ENCODE results near the gene COL25A1. TPM values are rescaled to one million over a fixed set of nuclear protein-coding genes. Genes with fewer than 3 reads are reported as not detected.
"Not testable (repeated sequence)": the region's sequence is repeated elsewhere in the genome, so short reads cannot be mapped to it uniquely, and the experiment has no call there.

Gene COL25A1
- total RNA-seq, 2 experiments from 2014 or later = not detected

DNA sequence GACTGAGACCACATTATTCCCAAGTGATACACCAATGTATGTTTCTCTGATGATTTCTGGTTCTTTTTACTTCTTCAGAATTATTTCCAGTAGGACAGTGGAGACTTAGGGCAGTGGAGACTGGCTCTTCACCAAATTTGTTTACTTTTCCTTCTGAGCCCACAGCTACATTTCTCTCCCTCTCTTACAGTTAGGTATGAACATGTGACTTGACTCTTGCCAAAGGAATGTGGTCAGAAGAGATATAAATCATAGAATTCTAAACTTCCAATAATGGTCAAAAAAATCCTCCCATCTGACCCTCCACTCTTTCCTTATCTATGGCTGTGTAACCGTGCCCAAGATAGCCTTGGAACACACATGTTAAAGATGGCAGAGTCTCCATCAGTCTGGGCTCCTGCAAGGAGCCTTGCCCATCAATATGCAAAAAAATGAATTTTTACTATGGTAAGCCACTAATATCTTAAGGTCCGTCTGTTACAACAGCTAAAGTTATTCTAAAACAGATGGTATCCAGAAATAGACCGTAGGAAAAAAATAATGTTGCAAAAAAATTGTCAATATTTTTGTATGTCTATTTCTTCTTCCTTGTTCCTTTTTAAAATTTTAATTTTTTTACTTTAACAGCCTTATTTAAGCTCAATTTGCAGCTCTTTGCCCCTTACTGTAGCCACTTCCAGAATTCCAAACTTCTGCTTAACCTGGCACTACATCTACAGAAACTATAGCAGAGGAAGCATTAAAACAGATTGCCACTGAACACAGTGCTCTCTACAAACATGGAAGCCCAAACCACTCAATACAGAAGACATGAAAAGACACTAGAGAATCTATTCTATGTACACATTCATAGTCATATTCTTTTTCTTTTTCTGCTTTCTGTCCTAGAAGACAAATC lies 260.7 kb downstream of the COL25A1 start:
- no peak for DNase-seq
- no peaks in the 10 kb centered on the region for H3K9me3 Mint-ChIP-seq (ENCODE audit: low read depth)
- peaks cover 2% of the 10 kb centered on the region for H3K4me1 Mint-ChIP-seq
- intact Hi-C loops (cut with DNase I, micrococcal nuclease) = no loop called here
- H3K36me3 Mint-ChIP-seq (ENCODE audit: low read depth) = no peaks in the 10 kb centered on the region
- no peak overlapping the region for H3K4me3 Mint-ChIP-seq
- ChIA-PET CTCF (no interaction called here), POLR2A (no interaction called here)
- no peak for ATAC-seq
- no peak overlapping the region for H3K27ac Mint-ChIP-seq
- H3K27me3 Mint-ChIP-seq = peaks cover 7% of the 10 kb centered on the region

GRCh38 chr4:109040441-109040840 lies 262.0 kb downstream of the COL25A1 start:
- POLR2A ChIA-PET = no interaction called here
- Mint-ChIP-seq H3K4me3 (no peak overlapping the region), H3K9me3 (ENCODE audit: low read depth) (no peaks in the 10 kb centered on the region), H3K36me3 (ENCODE audit: low read depth) (no peaks in the 10 kb centered on the region), H3K4me1 (no peaks in the 10 kb centered on the region), H3K27me3 (peaks cover 7% of the 10 kb centered on the region), H3K27ac (no peak overlapping the region)
- intact Hi-C loops (cut with DNase I, micrococcal nuclease) = no loop called here
- CTCF ChIA-PET = no interaction called here
- DNase-seq (no peak), ATAC-seq (no peak)

DNA sequence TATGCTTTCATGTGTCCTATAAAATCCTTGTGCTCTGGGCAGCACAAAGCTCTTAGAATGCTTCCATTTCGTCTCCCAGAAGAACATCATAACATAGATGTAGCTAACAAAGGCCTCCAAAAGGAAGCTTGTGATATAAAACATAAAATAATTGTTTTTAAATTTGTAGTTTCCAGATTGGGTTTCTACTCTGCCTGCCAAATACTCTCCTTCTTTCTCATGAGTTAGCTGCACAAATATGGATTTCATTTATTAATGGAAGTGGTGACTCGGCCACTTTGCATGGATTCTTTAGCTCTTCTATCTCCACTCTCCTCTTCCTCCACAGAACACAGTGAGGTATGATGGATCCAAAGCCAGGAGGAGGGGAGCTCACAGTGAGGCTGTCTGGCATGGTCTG lies 265.4 kb downstream of the COL25A1 start:
- Mint-ChIP-seq H3K36me3 (ENCODE audit: low read depth) (no peaks in the 10 kb centered on the region), H3K27ac (no peak overlapping the region), H3K9me3 (ENCODE audit: low read depth) (no peaks in the 10 kb centered on the region), H3K4me3 (no peak overlapping the region), H3K4me1 (no peaks in the 10 kb centered on the region), H3K27me3 (peaks cover 3% of the 10 kb centered on the region)
- ATAC-seq = no peak
- intact Hi-C loops (cut with DNase I, micrococcal nuclease) = no loop called here
- ChIA-PET POLR2A (no interaction called here), CTCF (interaction anchor here (0.9 to 1.2 kb wide), 2 partner anchors 11 to 12 kb away, joined by 3 read pairs; no protein-coding TSS in a partner anchor)
- no peak for DNase-seq

- Mint-ChIP-seq H3K4me3 (no peak overlapping the region), H3K9me3 (ENCODE audit: low read depth) (no peaks in the 10 kb centered on the region), H3K4me1 (no peaks in the 10 kb centered on the region), H3K36me3 (ENCODE audit: low read depth) (no peaks in the 10 kb centered on the region), H3K27ac (no peak overlapping the region), H3K27me3 (peaks cover 3% of the 10 kb centered on the region)
- intact Hi-C loops (cut with DNase I, micrococcal nuclease) = no loop called here
- no peak for DNase-seq
- ChIA-PET CTCF (no interaction called here), POLR2A (no interaction called here)
- ATAC-seq = no peak
Measured at GRCh38 chr4:109033993-109034392, 268.5 kb downstream of the COL25A1 start.

DNA sequence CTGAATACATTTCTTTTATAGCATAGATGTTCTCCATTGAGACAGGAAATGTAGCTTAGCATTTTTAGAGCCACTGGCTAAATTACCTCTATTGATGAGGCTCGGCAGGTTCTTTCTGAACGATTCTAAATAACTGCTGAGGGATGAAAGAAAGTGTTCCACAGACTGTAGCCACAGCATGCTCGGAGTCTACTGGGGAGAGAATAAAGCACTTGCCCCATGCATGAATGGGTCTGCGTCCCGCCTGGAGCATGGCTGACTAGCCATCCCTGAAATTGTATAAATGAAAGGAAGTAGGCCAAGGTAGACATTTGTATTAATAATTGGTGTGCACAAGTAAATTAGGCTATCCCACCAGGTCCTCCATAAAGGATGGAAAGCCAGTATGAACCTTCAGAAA lies 269.8 kb downstream of the COL25A1 start:
- CTCF ChIA-PET = no interaction called here
- peaks cover 3% of the 10 kb centered on the region for H3K27me3 Mint-ChIP-seq

GRCh38 chr4:109029987-109030386 lies 272.5 kb downstream of the COL25A1 start:
- intact Hi-C loops (cut with DNase I, micrococcal nuclease) = no loop called here
- H3K27me3 Mint-ChIP-seq = no peaks in the 10 kb centered on the region
- ATAC-seq = no peak
- no peak overlapping the region for H3K27ac Mint-ChIP-seq
- H3K4me3 Mint-ChIP-seq = no peak overlapping the region
- POLR2A ChIA-PET = no interaction called here
- CTCF ChIA-PET = no interaction called here
- no peaks in the 10 kb centered on the region for H3K9me3 Mint-ChIP-seq (ENCODE audit: low read depth)
- no peaks in the 10 kb centered on the region for H3K36me3 Mint-ChIP-seq (ENCODE audit: low read depth)
- DNase-seq = no peak
- H3K4me1 Mint-ChIP-seq = no peaks in the 10 kb centered on the region

More for the DNA sequence above, 269.8 kb downstream of the COL25A1 start:
- Mint-ChIP-seq H3K27ac (no peak overlapping the region), H3K9me3 (ENCODE audit: low read depth) (no peaks in the 10 kb centered on the region), H3K36me3 (ENCODE audit: low read depth) (no peaks in the 10 kb centered on the region), H3K4me1 (no peaks in the 10 kb centered on the region), H3K4me3 (no peak overlapping the region)
- DNase-seq (no peak), ATAC-seq (no peak)
- intact Hi-C loops (cut with DNase I, micrococcal nuclease) = no loop called here
- POLR2A ChIA-PET = no interaction called here

- no peaks in the 10 kb centered on the region for H3K27me3 Mint-ChIP-seq
- H3K36me3 Mint-ChIP-seq (ENCODE audit: low read depth) = no peaks in the 10 kb centered on the region
- peaks cover 4% of the 10 kb centered on the region for H3K9me3 Mint-ChIP-seq (ENCODE audit: low read depth)
- ATAC-seq (no peak), DNase-seq (no peak)
- ChIA-PET CTCF (no interaction called here), POLR2A (no interaction called here)
- no peak overlapping the region for H3K27ac Mint-ChIP-seq
- no peaks in the 10 kb centered on the region for H3K4me1 Mint-ChIP-seq
- no peak overlapping the region for H3K4me3 Mint-ChIP-seq
- intact Hi-C loops (cut with DNase I, micrococcal nuclease) = no loop called here
Measured at GRCh38 chr4:109027016-109027500, 275.4 kb downstream of the COL25A1 start.

DNA sequence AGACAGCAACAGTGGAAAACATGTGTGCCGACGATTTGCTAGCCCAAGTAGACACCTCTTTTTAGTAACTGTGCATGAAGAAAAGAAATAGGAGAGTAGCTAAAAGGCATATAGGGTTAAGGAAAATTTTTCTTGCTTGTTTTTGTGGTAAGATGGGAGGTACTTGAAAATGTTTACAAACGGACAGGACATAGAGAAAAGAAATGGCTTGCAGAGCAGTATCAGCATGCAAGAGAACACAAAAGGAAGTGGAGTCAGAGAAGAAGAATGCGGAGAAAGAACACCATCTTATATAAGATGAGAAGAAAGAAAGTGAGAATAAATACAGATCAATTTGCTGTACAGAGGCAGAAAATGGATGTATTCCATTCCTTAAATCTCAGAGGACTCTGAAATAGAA lies 275.9 kb downstream of the COL25A1 start:
- intact Hi-C loops (cut with DNase I, micrococcal nuclease) = no loop called here
- CTCF ChIA-PET = interaction anchor here (1.0 kb wide), 1 partner anchor 10 kb away, joined by 3 read pairs; no protein-coding TSS in a partner anchor
- no peak overlapping the region for H3K27ac Mint-ChIP-seq
- H3K36me3 Mint-ChIP-seq (ENCODE audit: low read depth) = no peaks in the 10 kb centered on the region
- no peak for DNase-seq
- H3K27me3 Mint-ChIP-seq = no peaks in the 10 kb centered on the region
- ATAC-seq = no peak
- POLR2A ChIA-PET = no interaction called here
- H3K4me1 Mint-ChIP-seq = no peaks in the 10 kb centered on the region
- no peak overlapping the region for H3K4me3 Mint-ChIP-seq
- H3K9me3 Mint-ChIP-seq (ENCODE audit: low read depth) = peaks cover 7% of the 10 kb centered on the region

- Mint-ChIP-seq H3K27ac (no peak overlapping the region), H3K9me3 (ENCODE audit: low read depth) (peaks cover 10% of the 10 kb centered on the region), H3K4me3 (no peak overlapping the region), H3K4me1 (no peaks in the 10 kb centered on the region), H3K36me3 (ENCODE audit: low read depth) (no peaks in the 10 kb centered on the region), H3K27me3 (no peaks in the 10 kb centered on the region)
- ATAC-seq = no peak
- intact Hi-C loops (cut with DNase I, micrococcal nuclease) = no loop called here
- ChIA-PET CTCF (interaction anchor here (0.6 to 1.0 kb wide), 3 partner anchors 11 to 29 kb away, joined by 3 to 4 read pairs (median 3); no protein-coding TSS in a partner anchor), POLR2A (interaction anchor here (0.8 kb wide), 1 partner anchor 10 kb away, joined by 3 read pairs; no protein-coding TSS in a partner anchor)
- DNase-seq = no peak
Measured at GRCh38 chr4:109025471-109026076, 276.9 kb downstream of the COL25A1 start.

- intact Hi-C loops (cut with DNase I, micrococcal nuclease) = no loop called here
- CTCF ChIA-PET = no interaction called here
- ATAC-seq = no peak
- Mint-ChIP-seq H3K27me3 (no peaks in the 10 kb centered on the region), H3K4me3 (no peak overlapping the region), H3K36me3 (ENCODE audit: low read depth) (no peaks in the 10 kb centered on the region), H3K27ac (no peak overlapping the region), H3K4me1 (no peaks in the 10 kb centered on the region), H3K9me3 (ENCODE audit: low read depth) (peaks cover 10% of the 10 kb centered on the region)
- DNase-seq = no peak
- POLR2A ChIA-PET = no interaction called here
Measured at GRCh38 chr4:109022961-109023360, 279.5 kb downstream of the COL25A1 start.

DNA sequence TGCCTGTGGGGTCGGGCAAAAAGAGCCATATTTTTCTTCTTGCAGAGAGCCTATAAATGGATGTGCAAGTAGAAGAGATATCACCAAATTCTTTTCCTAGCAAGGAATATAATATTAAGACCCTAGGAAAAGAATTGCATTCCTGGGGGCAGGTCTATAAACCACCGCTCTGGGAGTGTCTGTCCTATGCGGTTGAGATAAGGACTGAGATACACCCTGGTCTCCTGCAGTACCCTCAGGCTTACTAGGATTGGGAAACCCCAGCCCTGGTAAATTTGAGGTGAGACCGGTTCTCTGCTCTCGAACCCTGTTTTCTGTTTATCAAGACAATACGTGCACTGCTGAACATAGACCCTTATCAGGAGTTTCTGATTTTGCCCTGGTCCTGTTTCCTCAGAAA lies 280.8 kb downstream of the COL25A1 start:
- H3K9me3 Mint-ChIP-seq (ENCODE audit: low read depth) = peaks cover 11% of the 10 kb centered on the region
- DNase-seq; ATAC-seq; H3K36me3 Mint-ChIP-seq (ENCODE audit: low read depth); H3K27ac Mint-ChIP-seq; H3K27me3 Mint-ChIP-seq; CTCF ChIA-PET; intact Hi-C loops (cut with DNase I, micrococcal nuclease); H3K4me1 Mint-ChIP-seq; POLR2A ChIA-PET; H3K4me3 Mint-ChIP-seq: not testable (repeated sequence)

DNA sequence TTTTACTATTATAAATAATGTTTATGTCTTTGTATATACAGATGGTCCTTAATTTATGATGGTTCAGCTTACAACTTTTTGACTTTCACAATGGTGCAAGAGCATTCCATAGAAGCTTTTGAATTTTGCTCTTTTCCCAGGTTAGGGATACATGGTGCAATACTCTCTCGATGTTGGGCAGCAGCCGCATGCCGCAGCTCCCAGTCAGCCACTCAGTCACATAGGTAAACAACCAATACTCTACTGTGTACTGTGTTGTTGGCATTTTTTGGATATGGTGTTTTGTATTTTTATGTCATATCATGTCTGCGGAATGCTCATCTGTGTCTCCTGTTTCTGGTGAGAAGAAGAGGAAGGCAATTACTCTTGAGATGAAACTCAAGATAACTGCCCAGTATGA lies 281.6 kb downstream of the COL25A1 start:
- no peaks in the 10 kb centered on the region for H3K27me3 Mint-ChIP-seq
- DNase-seq (no peak), ATAC-seq (no peak)
- ChIA-PET POLR2A (no interaction called here), CTCF (no interaction called here)
- no peak overlapping the region for H3K27ac Mint-ChIP-seq
- H3K36me3 Mint-ChIP-seq (ENCODE audit: low read depth) = no peaks in the 10 kb centered on the region
- H3K9me3 Mint-ChIP-seq (ENCODE audit: low read depth) = peaks cover 16% of the 10 kb centered on the region
- H3K4me3 Mint-ChIP-seq = no peak overlapping the region
- intact Hi-C loops (cut with DNase I, micrococcal nuclease) = no loop called here
- no peaks in the 10 kb centered on the region for H3K4me1 Mint-ChIP-seq

Data from activated CD4-positive, alpha-beta T cell treated with anti-CD3 and anti-CD28 coated beads for 36 hours (primary cell).